GM23338 (cell line): Measurements from ENCODE around the gene BTBD16. TPM values are rescaled to one million over a fixed set of nuclear protein-coding genes. Genes with fewer than 3 reads are reported as not detected.

Experiments
- ATAC-seq: fragments of 200-7000 bp; cut with Tn5 transposase; 3 replicates; pipeline ENCODE4 v1.9.1; 2020
- DNase-seq: peaks from one replicate; pipeline ENCODE4 v3.0.0-alpha.2; 2015; ENCODE audit warnings: low spot score
- H2AFZ ChIP-seq: fragments of 200-600 bp; sonication (generic); 2 replicates; pipeline ENCODE4 v1.8.0; 2016; ENCODE audit warnings: antibody characterized with exemption, mild to moderate bottlenecking, moderate library complexity
- H3F3A ChIP-seq: fragments of 200-600 bp; sonication (generic); replicated peaks from 2 replicates; pipeline ENCODE4 v1.8.0; 2017; ENCODE audit warnings: antibody characterized with exemption, mixed run types, low read depth
- H3K27ac ChIP-seq: fragments of 200-600 bp; sonication (generic); 2 replicates; pipeline ENCODE4 v1.6.1; 2016; ENCODE audit warnings: low read depth
- H3K27me3 ChIP-seq: fragments of 200-600 bp; sonication (generic); 2 replicates; pipeline ENCODE4 v1.8.0; 2016; ENCODE audit warnings: mild to moderate bottlenecking, mixed run types, moderate library complexity; ENCODE audit not compliant: insufficient read depth
- H3K36me3 ChIP-seq: fragments of 200-600 bp; sonication (generic); 2 replicates; pipeline ENCODE4 v1.8.0; 2016; ENCODE audit warnings: mild to moderate bottlenecking; ENCODE audit not compliant: insufficient read depth
- H3K4me1 ChIP-seq: fragments of 200-600 bp; sonication (generic); 2 replicates; pipeline ENCODE4 v1.8.0; 2016; ENCODE audit warnings: mild to moderate bottlenecking, moderate library complexity; ENCODE audit not compliant: insufficient read depth
- H3K4me2 ChIP-seq: fragments of 200-600 bp; sonication (generic); 2 replicates; pipeline ENCODE4 v1.7.1; 2017; ENCODE audit warnings: mixed run types
- H3K4me3 ChIP-seq: fragments of 200-600 bp; sonication (generic); 2 replicates; pipeline ENCODE4 v1.6.1; 2016; ENCODE audit warnings: mixed run types
- H3K79me2 ChIP-seq: fragments of 200-600 bp; sonication (generic); replicated peaks from 2 replicates; pipeline ENCODE4 v1.8.0; 2017; ENCODE audit warnings: mild to moderate bottlenecking; ENCODE audit not compliant: insufficient read depth
- H3K9me2 ChIP-seq: fragments of 200-600 bp; sonication (generic); 2 replicates; pipeline ENCODE4 v1.8.0; 2017; ENCODE audit not compliant: insufficient read depth
- H4K20me1 ChIP-seq: fragments of 200-600 bp; sonication (generic); replicated peaks from 2 replicates; pipeline ENCODE4 v1.8.0; 2017; ENCODE audit warnings: mild to moderate bottlenecking; ENCODE audit not compliant: insufficient read depth
- H3K27ac Mint-ChIP-seq: 2 replicates; pipeline ENCODE4 v1.8.0; 2020; ENCODE audit warnings: inconsistent platforms, mild to moderate bottlenecking, moderate library complexity, mixed read lengths
- H3K27me3 Mint-ChIP-seq: 3 replicates; pipeline ENCODE4 v1.8.0; 2022; ENCODE audit warnings: low read depth, mild to moderate bottlenecking, moderate library complexity, mixed read lengths, inconsistent platforms; ENCODE audit not compliant: insufficient read depth, poor library complexity
- H3K36me3 Mint-ChIP-seq: 3 replicates; pipeline ENCODE4 v1.8.0; 2021; ENCODE audit warnings: low read depth, mild to moderate bottlenecking, inconsistent platforms, moderate library complexity, mixed read lengths
- H3K4me1 Mint-ChIP-seq: 3 replicates; pipeline ENCODE4 v1.8.0; 2020; ENCODE audit warnings: mild to moderate bottlenecking, inconsistent platforms, mixed read lengths
- H3K4me3 Mint-ChIP-seq: 3 replicates; pipeline ENCODE4 v1.8.0; 2021; ENCODE audit warnings: moderate library complexity, mild to moderate bottlenecking, inconsistent platforms, mixed read lengths
- H3K9me3 Mint-ChIP-seq: 3 replicates; pipeline ENCODE4 v1.8.0; 2020; ENCODE audit warnings: moderate library complexity, mild to moderate bottlenecking, inconsistent platforms, mixed read lengths
- CREB1 ChIP-seq: fragments of 250-450 bp; sonication (Bioruptor Pico); IDR thresholded peaks from 2 replicates; pipeline ENCODE4 v1.5.0; 2020; ENCODE audit warnings: low read depth, mild to moderate bottlenecking, moderate library complexity
- EZH2 ChIP-seq: fragments of 200-600 bp; sonication (generic); IDR thresholded peaks from one replicate; pipeline ENCODE4 v1.8.0; 2017; ENCODE audit warnings: antibody characterized with exemption, mild to moderate bottlenecking, low read depth; ENCODE audit not compliant: unreplicated experiment
- EZH2phosphoT487 ChIP-seq: fragments of 200-600 bp; sonication (generic); IDR thresholded peaks from one replicate; pipeline ENCODE4 v1.8.1; 2018; ENCODE audit warnings: antibody characterized with exemption; ENCODE audit not compliant: unreplicated experiment
- JUNB ChIP-seq: IDR thresholded peaks from one replicate; pipeline ENCODE4 v1.6.1; 2016; ENCODE audit warnings: antibody characterized with exemption; ENCODE audit not compliant: unreplicated experiment
- NANOG ChIP-seq: IDR thresholded peaks from 2 replicates; pipeline ENCODE4 v1.6.1; 2016; ENCODE audit warnings: antibody characterized with exemption, borderline replicate concordance
- POLR2AphosphoS5 ChIP-seq: IDR thresholded peaks from 2 replicates; pipeline ENCODE4 v1.6.1; 2016; ENCODE audit warnings: antibody characterized with exemption, low read depth
- REST ChIP-seq: IDR thresholded peaks from one replicate; pipeline ENCODE4 v1.6.1; 2018; ENCODE audit warnings: antibody characterized with exemption; ENCODE audit not compliant: unreplicated experiment
- STAT1 ChIP-seq: IDR thresholded peaks from one replicate; pipeline ENCODE4 v1.6.1; 2016; ENCODE audit warnings: antibody characterized with exemption; ENCODE audit not compliant: unreplicated experiment
- polyA plus RNA-seq: library from polyadenylated mRNA; unstranded; fragments of >200 nt; fragmentation: Nextera tagmentation; extraction: Ambion mirVana; gene quantifications from 2 replicates; pipeline ENCODE4 v1.2.1, GENCODE V29; 2016
- total RNA-seq: library from RNA; depleted of rRNA; stranded (reverse); fragments of >200 nt; shearing (Covaris generic); gene quantifications from 2 replicates; pipeline ENCODE4 v1.2.3, GENCODE V29; 2014
- TF ChIP-seq, protein P1 (sequence below): IDR thresholded peaks from 2 replicates; pipeline ENCODE4 v1.6.1; 2016; ENCODE audit warnings: antibody characterized with exemption

Gene BTBD16
- total and polyA plus RNA-seq, 2 experiments from 2014 or later = not detected

GRCh38 chr10:122323941-122324675, 53.0 kb downstream of the BTBD16 start (continued):
- TF ChIP-seq REST (no peak), POLR2AphosphoS5 (no peak), NANOG (no peak), JUNB (no peak), STAT1 (no peak)
- TF ChIP-seq, protein P1, sequence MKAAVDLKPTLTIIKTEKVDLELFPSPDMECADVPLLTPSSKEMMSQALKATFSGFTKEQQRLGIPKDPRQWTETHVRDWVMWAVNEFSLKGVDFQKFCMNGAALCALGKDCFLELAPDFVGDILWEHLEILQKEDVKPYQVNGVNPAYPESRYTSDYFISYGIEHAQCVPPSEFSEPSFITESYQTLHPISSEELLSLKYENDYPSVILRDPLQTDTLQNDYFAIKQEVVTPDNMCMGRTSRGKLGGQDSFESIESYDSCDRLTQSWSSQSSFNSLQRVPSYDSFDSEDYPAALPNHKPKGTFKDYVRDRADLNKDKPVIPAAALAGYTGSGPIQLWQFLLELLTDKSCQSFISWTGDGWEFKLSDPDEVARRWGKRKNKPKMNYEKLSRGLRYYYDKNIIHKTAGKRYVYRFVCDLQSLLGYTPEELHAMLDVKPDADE = no peak

GRCh38 chr10:122325235-122325634, 54.1 kb downstream of the BTBD16 start:
- H3K4me2 ChIP-seq = no peak overlapping the region
- Mint-ChIP-seq H3K27me3 (peaks cover 4% of the 10 kb centered on the region), H3K4me1 (peaks cover 12% of the 10 kb centered on the region), H3K36me3 (no peaks in the 10 kb centered on the region), H3K9me3 (no peaks in the 10 kb centered on the region; the same call in 2 of the 3 replicates), H3K4me3 (no peak overlapping the region), H3K27ac (no peak overlapping the region)
- H3K27ac ChIP-seq = no peak overlapping the region
- ATAC-seq (no peak), DNase-seq (no peak)
- no peaks in the 10 kb centered on the region for H3K79me2 ChIP-seq
- H3K4me1 ChIP-seq = peaks cover 7% of the 10 kb centered on the region
- peaks cover 16% of the 10 kb centered on the region; the same call in 1 of the 2 replicates for H3K9me2 ChIP-seq
- no peaks in the 10 kb centered on the region for H3K27me3 ChIP-seq
- no peak overlapping the region for H3K4me3 ChIP-seq
- H3F3A ChIP-seq = no peaks in the 10 kb centered on the region
- H4K20me1 ChIP-seq = no peaks in the 10 kb centered on the region
- H2AFZ ChIP-seq = no peak overlapping the region
- TF ChIP-seq NANOG = no peak
- no peak for TF ChIP-seq CREB1 (CRISPR knock-in tag)
- no peaks in the 10 kb centered on the region for H3K36me3 ChIP-seq

GRCh38 chr10:122326385-122326784, 55.3 kb downstream of the BTBD16 start:
- DNase-seq (no peak), ATAC-seq (no peak)
- no peaks in the 10 kb centered on the region for H3K36me3 ChIP-seq
- no peaks in the 10 kb centered on the region for H3K79me2 ChIP-seq
- peaks cover 7% of the 10 kb centered on the region for H3K4me1 ChIP-seq
- H3K36me3 Mint-ChIP-seq = no peaks in the 10 kb centered on the region
- peaks cover 4% of the 10 kb centered on the region for H3K27me3 Mint-ChIP-seq
- no peaks in the 10 kb centered on the region for H4K20me1 ChIP-seq
- no peak overlapping the region for H3K27ac Mint-ChIP-seq
- H3K4me1 Mint-ChIP-seq = peaks cover 16% of the 10 kb centered on the region
- no peak overlapping the region for H3K27ac ChIP-seq
- no peak overlapping the region for H2AFZ ChIP-seq
- H3K4me2 ChIP-seq = no peak overlapping the region
- H3K9me2 ChIP-seq = peaks cover 16% of the 10 kb centered on the region; the same call in 1 of the 2 replicates
- H3K27me3 ChIP-seq = no peaks in the 10 kb centered on the region
- H3K4me3 Mint-ChIP-seq = no peak overlapping the region
- H3K4me3 ChIP-seq = no peak overlapping the region
- no peaks in the 10 kb centered on the region; the same call in 2 of the 3 replicates for H3K9me3 Mint-ChIP-seq
- H3F3A ChIP-seq = no peaks in the 10 kb centered on the region
- TF ChIP-seq CREB1 (CRISPR knock-in tag) (no peak), EZH2 (no peak), EZH2phosphoT487 (no peak)
- TF ChIP-seq, protein P1 = no peak
